H9 (cell line): ENCODE data around the gene F11R. TPM values are rescaled to one million over a fixed set of nuclear protein-coding genes. Genes with fewer than 3 reads are reported as not detected.
A peak's percentile ranks its signal among the peaks of the same experiment; 100 is the strongest.

Experiments used
- DNase-seq: peaks from one replicate; pipeline ENCODE4 v3.0.0-alpha.2; 2017
- H2AFZ ChIP-seq: one replicate; pipeline ENCODE4 v1.6.1; 2013; ENCODE audit warnings: mild to moderate bottlenecking, low read length, control low read depth, moderate library complexity
- H2AK5ac ChIP-seq: 2 replicates; pipeline ENCODE4 v1.6.1; 2013; ENCODE audit warnings: low read length, control low read depth, mixed read lengths; ENCODE audit not compliant: insufficient read length
- H2BK120ac ChIP-seq: one replicate; pipeline ENCODE4 v1.6.1; 2013; ENCODE audit warnings: low read depth, mild to moderate bottlenecking, low read length, control low read depth, inconsistent platforms; ENCODE audit not compliant: poor library complexity, severe bottlenecking
- H2BK12ac ChIP-seq: 2 replicates; pipeline ENCODE4 v1.6.1; 2013; ENCODE audit warnings: low read length, control low read depth, mixed read lengths, low read depth; ENCODE audit not compliant: insufficient read length
- H2BK15ac ChIP-seq: 2 replicates; pipeline ENCODE4 v1.6.1; 2013; ENCODE audit warnings: low read depth, low read length, control low read depth
- H2BK20ac ChIP-seq: one replicate; pipeline ENCODE4 v1.6.1; 2013; ENCODE audit warnings: low read depth, mild to moderate bottlenecking, low read length, control low read depth, inconsistent platforms; ENCODE audit not compliant: poor library complexity, severe bottlenecking
- H2BK5ac ChIP-seq: 2 replicates; pipeline ENCODE4 v1.6.1; 2013; ENCODE audit warnings: low read length, control low read depth, mixed read lengths; ENCODE audit not compliant: insufficient read length
- H3K14ac ChIP-seq: 2 replicates; pipeline ENCODE4 v1.6.1; 2013; ENCODE audit warnings: low read length, control low read depth; ENCODE audit not compliant: insufficient read depth
- H3K18ac ChIP-seq: 2 replicates; pipeline ENCODE4 v1.6.1; 2013; ENCODE audit warnings: low read depth, mild to moderate bottlenecking, mixed read lengths, low read length, control low read depth; ENCODE audit not compliant: insufficient read length
- H3K23ac ChIP-seq: 2 replicates; pipeline ENCODE4 v1.6.1; 2013; ENCODE audit warnings: low read length, control low read depth, mixed read lengths, low read depth; ENCODE audit not compliant: insufficient read length
- H3K23me2 ChIP-seq: 2 replicates; pipeline ENCODE4 v1.6.1; 2013; ENCODE audit warnings: low read depth, mild to moderate bottlenecking, mixed read lengths, low read length, control low read depth; ENCODE audit not compliant: insufficient read length, poor library complexity, severe bottlenecking
- H3K27ac ChIP-seq: 2 replicates; pipeline ENCODE4 v1.5.1; 2013; ENCODE audit warnings: low read length, control low read depth, mixed read lengths, low read depth; ENCODE audit not compliant: insufficient read length
- H3K27me3 ChIP-seq: 2 replicates; pipeline ENCODE4 v1.6.1; 2013; ENCODE audit warnings: low read length, control low read depth, inconsistent platforms; ENCODE audit not compliant: insufficient read depth
- H3K4ac ChIP-seq: 2 replicates; pipeline ENCODE4 v1.6.1; 2013; ENCODE audit warnings: low read depth, mild to moderate bottlenecking, control low read depth, inconsistent platforms, low read length, moderate library complexity
- H3K4me1 ChIP-seq: 2 replicates; pipeline ENCODE4 v1.6.1; 2013; ENCODE audit warnings: low read length, control low read depth, inconsistent platforms; ENCODE audit not compliant: insufficient read depth
- H3K4me2 ChIP-seq: 2 replicates; pipeline ENCODE4 v1.6.1; 2013; ENCODE audit warnings: low read length, control low read depth, mixed read lengths; ENCODE audit not compliant: insufficient read length, insufficient read depth
- H3K56ac ChIP-seq: 2 replicates; pipeline ENCODE4 v1.6.1; 2013; ENCODE audit warnings: low read depth, mild to moderate bottlenecking, mixed read lengths, low read length, control low read depth; ENCODE audit not compliant: insufficient read length
- H3K79me1 ChIP-seq: 2 replicates; pipeline ENCODE4 v1.6.1; 2013; ENCODE audit warnings: low read depth, mild to moderate bottlenecking, moderate library complexity, low read length, control low read depth, inconsistent platforms; ENCODE audit not compliant: insufficient read depth, poor library complexity, severe bottlenecking
- H3K79me2 ChIP-seq: 2 replicates; pipeline ENCODE4 v1.6.1; 2013; ENCODE audit warnings: low read length, control low read depth, inconsistent platforms; ENCODE audit not compliant: insufficient read depth
- H3K9ac ChIP-seq: 2 replicates; pipeline ENCODE4 v1.6.1; 2013; ENCODE audit warnings: low read length, control low read depth, mixed read lengths; ENCODE audit not compliant: insufficient read length; ENCODE audit errors: extremely low read depth
- H3K9me3 ChIP-seq: one replicate; pipeline ENCODE4 v1.6.1; 2013; ENCODE audit warnings: low read depth, low read length, inconsistent platforms; ENCODE audit not compliant: control insufficient read depth
- H3T11ph ChIP-seq: one replicate; pipeline ENCODE4 v1.6.1; 2013; ENCODE audit warnings: mild to moderate bottlenecking, low read length, control low read depth, inconsistent platforms
- H4K20me1 ChIP-seq: one replicate; pipeline ENCODE4 v1.6.1; 2013; ENCODE audit not compliant: control insufficient read depth, insufficient read length, insufficient read depth
- H4K5ac ChIP-seq: 2 replicates; pipeline ENCODE4 v1.6.1; 2013; ENCODE audit warnings: low read depth, mild to moderate bottlenecking, mixed read lengths, low read length, control low read depth; ENCODE audit not compliant: insufficient read length
- H4K8ac ChIP-seq: replicated peaks from 2 replicates; pipeline ENCODE4 v1.6.1; 2013; ENCODE audit warnings: low read length, control low read depth, mixed read lengths, low read depth; ENCODE audit not compliant: insufficient read length
- H4K91ac ChIP-seq: 2 replicates; pipeline ENCODE4 v1.6.1; 2013; ENCODE audit warnings: low read depth, mild to moderate bottlenecking, moderate library complexity, mixed read lengths, low read length, control low read depth; ENCODE audit not compliant: insufficient read length
- H3K27ac Mint-ChIP-seq, 3 experiments: 2 replicates in 2 of 3; 3 replicates in 1 of 3; pipeline ENCODE4 v1.8.0; 2020 to 2021; ENCODE audit warnings: mixed read lengths in 3 of 3, mild to moderate bottlenecking in 1 of 3, moderate library complexity in 1 of 3
- H3K27me3 Mint-ChIP-seq: 2 replicates; pipeline ENCODE4 v1.8.0; 2021; ENCODE audit warnings: low read depth, mild to moderate bottlenecking, moderate library complexity, mixed read lengths
- H3K36me3 Mint-ChIP-seq, 3 experiments: 2 replicates in 2 of 3; 3 replicates in 1 of 3; pipeline ENCODE4 v1.8.0; 2020 to 2021; ENCODE audit warnings: low read depth in 3 of 3, mixed read lengths in 3 of 3; ENCODE audit not compliant: insufficient read depth in 1 of 3
- H3K4me1 Mint-ChIP-seq, 2 experiments: 2 replicates each; pipeline ENCODE4 v1.8.0; 2020; ENCODE audit warnings: mixed read lengths in 2 of 2
- H3K4me3 Mint-ChIP-seq, 2 experiments: 2 replicates in 1 of 2; 3 replicates in 1 of 2; pipeline ENCODE4 v1.8.0; 2020 to 2021; ENCODE audit warnings: mild to moderate bottlenecking in 2 of 2, mixed read lengths in 2 of 2, moderate library complexity in 1 of 2
- H3K9me3 Mint-ChIP-seq, 2 experiments: 2 replicates in 1 of 2; 3 replicates in 1 of 2; pipeline ENCODE4 v1.8.0; 2020; ENCODE audit warnings: mild to moderate bottlenecking in 2 of 2, mixed read lengths in 2 of 2, moderate library complexity in 1 of 2
- CTCF ChIP-seq: fragments of 200-600 bp; sonication (generic); conservative IDR thresholded peaks from 3 replicates; pipeline ENCODE4 v1.8.0; 2021; ENCODE audit warnings: antibody characterized with exemption, mild to moderate bottlenecking
- WGBS: extraction: QIAGEN DNeasy Blood & Tissue Kit; methylation state at CpG from one replicate; pipeline ENCODE4 v1.1.7; 2013; ENCODE audit warnings: missing lambda C conversion rate, low lambda C conversion rate, mixed read lengths; ENCODE audit not compliant: insufficient read length; ENCODE audit errors: extremely low coverage; 5-methylcytosine and 5-hydroxymethylcytosine counted together
- total RNA-seq: library from RNA; stranded (reverse); gene quantifications from 2 replicates; pipeline ENCODE4 v1.2.1, GENCODE V29; 2021

F11R gene
- total RNA-seq, 1 experiment from 2014 or later, result 174 TPM

GRCh38 chr1:161018631-161018930 is 2.4 kb downstream of the F11R start:
- no peak overlapping the region for H2BK120ac ChIP-seq
- H2BK15ac ChIP-seq, result no peak overlapping the region
- peaks cover 5 to 20% (median 20%) of the 10 kb centered on the region in 3 experiments; a peak in 4 of 7 replicates for H3K36me3 Mint-ChIP-seq
- H3K79me1 ChIP-seq, result no peaks in the 10 kb centered on the region
- H3K56ac ChIP-seq, result no peak overlapping the region
- H3K4ac ChIP-seq, result no peak overlapping the region
- H3K27me3 ChIP-seq, result no peaks in the 10 kb centered on the region
- no peak overlapping the region for H3K18ac ChIP-seq
- no peaks in the 10 kb centered on the region; a peak in 1 of 5 replicates for H3K9me3 Mint-ChIP-seq
- peak overlapping the region; percentile 87 to 96 for H3K4me3 Mint-ChIP-seq
- no peak overlapping the region for H3K27ac ChIP-seq
- no peak overlapping the region for H4K8ac ChIP-seq
- H3K4me2 ChIP-seq, result peak overlapping the region; percentile 71
- peak overlapping the region; percentile 2 for H3K9ac ChIP-seq
- TF ChIP-seq CTCF, result no peak
- H3K14ac ChIP-seq, result no peak overlapping the region
- H2BK5ac ChIP-seq, result no peak overlapping the region
- peaks cover 38% of the 10 kb centered on the region for H3K79me2 ChIP-seq
- no peak overlapping the region for H2BK20ac ChIP-seq
- no peak overlapping the region for H3T11ph ChIP-seq
- no CpG with 5 or more reads among the region's 1 CpG for whole genome bisulfite sequencing
- H3K9me3 ChIP-seq, result no peaks in the 10 kb centered on the region
- no peaks in the 10 kb centered on the region for H3K27me3 Mint-ChIP-seq
- no peak overlapping the region for H4K91ac ChIP-seq
- no peak overlapping the region for H2BK12ac ChIP-seq
- no peak overlapping the region for H4K5ac ChIP-seq
- H3K27ac Mint-ChIP-seq, result peak overlapping the region in 2 of 3 experiments; percentile 55 to 97; a peak in 5 of 7 replicates
- peaks cover 8% of the 10 kb centered on the region for H3K23me2 ChIP-seq
- DNase-seq, result no peak
- no peak overlapping the region for H2AK5ac ChIP-seq
- no peaks in the 10 kb centered on the region for H4K20me1 ChIP-seq
- H3K23ac ChIP-seq, result no peak overlapping the region
- no peak overlapping the region for H2AFZ ChIP-seq
- H3K4me1 ChIP-seq, result peaks cover 18% of the 10 kb centered on the region
- peaks cover 53 to 62% of the 10 kb centered on the region in 2 experiments for H3K4me1 Mint-ChIP-seq
